CD4-positive, alpha-beta T cell treated with Interleukin-2 at 100 ng/mL for 4 hours (primary cell): ENCODE measurements around the gene CYB561.
"Not testable (repeated sequence)": the region's sequence is repeated elsewhere in the genome, so short reads cannot be mapped to it uniquely, and the experiment has no call there.

ENCODE experiments used
- DNase-seq: peaks from one replicate; pipeline ENCODE4 v3.0.0-alpha.2; 2020; ENCODE audit warnings: low spot score

The CYB561 gene

GRCh38 chr17:63479495-63480184 is 33.5 kb upstream of the CYB561 start:
- no peak for DNase-seq

GRCh38 chr17:63478814-63479494 is 32.8 kb upstream of the CYB561 start:
- DNase-seq: peak; percentile 81

- no peak for DNase-seq
These were observed 31.7 kb upstream of the CYB561 start for GRCh38 chr17:63477480-63478440.

DNA sequence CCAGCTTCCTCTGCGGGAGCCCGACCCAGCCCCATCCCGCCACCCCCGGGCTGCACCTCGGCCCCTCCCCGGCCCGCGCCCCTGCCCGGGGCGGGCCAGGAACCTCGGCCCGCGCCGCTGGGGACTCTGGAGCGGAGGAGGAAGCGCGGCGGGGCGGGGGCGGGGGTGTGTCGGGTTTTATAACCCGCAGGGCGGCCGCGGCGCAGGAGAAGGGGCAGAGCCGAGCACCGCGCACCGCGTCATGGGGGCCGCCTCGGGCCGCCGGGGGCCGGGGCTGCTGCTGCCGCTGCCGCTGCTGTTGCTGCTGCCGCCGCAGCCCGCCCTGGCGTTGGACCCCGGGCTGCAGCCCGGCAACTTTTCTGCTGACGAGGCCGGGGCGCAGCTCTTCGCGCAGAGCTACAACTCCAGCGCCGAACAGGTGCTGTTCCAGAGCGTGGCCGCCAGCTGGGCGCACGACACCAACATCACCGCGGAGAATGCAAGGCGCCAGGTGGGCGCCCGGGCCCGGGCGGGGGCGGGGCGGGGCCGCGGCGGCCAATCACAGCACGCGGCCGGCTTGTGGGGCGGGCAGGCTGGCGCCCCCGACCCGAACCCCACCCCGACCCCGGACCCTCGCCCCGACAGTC is 30.9 kb upstream of the CYB561 start, which contains the start of gene ACE:
Gene ACE (plus strand): TSS at position 208 of the 626 bp plus-strand sequence. CDS start 34 bp downstream, at position 242.
- peak; percentile 48 for DNase-seq

GRCh38 chr17:63476459-63476853 is 30.4 kb upstream of the CYB561 start:
- no peak for DNase-seq

DNA sequence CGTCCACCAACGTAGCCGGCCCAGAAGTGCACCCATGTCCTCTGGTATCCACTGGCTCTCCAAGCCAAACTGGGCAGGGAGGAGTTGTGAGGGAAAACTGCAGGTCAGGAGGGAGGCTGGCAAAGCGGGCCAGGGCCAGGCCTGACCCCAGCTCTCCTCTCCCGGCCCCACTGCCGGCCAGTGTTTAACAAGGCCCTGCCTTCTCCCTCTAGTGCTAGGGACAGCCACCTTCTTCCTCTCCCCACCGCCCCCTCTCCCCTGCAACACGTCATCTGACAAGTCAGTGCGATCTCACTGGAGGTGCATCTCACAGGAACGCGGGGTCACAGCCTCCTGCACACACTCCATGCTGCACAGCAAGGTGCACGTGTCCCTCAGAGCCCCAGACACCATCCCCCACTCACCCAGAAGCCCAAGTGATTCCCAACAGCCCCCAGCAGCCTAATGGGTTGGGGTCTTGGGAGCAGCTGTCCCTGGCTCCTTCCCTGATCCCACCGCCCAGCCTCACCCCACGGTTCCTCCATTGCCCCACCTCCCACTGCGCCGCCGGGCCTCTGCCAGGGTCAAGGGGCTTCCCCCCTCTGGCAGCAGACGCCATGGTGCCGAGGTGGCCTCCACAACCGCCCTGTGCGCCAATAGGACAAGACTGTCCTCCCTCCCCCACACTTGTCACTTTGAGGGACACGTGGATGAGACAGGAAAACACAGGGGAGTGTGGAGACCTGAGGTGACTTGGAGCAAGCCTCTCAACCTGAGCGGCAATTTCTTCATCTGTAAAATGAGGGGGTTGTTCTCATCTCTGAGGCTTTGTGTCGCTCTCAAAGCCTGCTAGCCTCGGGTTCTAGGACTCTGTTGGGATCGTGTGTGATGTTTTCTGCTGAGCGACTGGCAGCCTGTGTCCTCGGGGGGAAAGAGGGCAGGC is 29.6 kb upstream of the CYB561 start:
- no peak for DNase-seq

DNA sequence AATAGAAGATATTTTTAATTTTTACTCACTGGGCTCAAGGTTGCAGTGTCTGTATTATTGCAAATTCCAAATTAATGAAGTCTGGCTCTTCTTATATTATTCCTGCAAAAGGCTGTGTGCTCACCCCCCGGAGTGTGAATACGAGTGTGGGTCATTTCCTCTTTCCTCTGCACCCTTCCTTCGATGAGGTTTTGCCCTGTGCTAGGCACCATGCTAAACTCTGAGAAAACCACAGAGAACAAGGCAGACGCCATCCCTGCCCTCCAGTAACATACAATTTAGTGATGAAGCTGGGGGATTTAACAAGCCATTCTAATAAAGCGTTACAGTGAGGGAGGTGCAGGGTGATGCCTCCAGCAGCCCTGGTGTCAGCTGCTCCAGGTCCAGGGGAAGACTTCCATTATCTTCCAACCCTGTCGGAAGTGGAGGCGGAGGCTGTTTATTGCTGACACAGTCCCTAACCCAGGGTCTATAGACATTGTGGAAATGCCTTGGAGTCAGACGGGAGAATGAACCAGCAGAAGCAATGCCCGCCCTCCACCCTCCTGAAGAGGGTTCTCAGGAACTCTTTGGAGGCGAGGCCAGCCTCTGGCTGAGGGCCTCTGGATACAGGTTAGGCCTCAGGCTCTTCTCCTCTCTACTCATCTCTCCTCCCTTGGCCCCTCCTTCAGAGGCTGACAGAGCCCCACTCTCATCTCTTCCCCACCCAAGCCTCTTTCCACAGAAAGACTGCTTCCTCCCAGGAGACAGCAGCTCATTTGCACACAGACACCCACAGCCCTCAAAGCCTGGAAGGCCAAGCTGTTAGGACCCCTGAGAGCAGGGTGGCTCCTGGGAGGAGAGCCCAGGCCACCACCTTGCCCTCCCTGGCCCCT is 28.7 kb upstream of the CYB561 start:
- no peak for DNase-seq

DNA sequence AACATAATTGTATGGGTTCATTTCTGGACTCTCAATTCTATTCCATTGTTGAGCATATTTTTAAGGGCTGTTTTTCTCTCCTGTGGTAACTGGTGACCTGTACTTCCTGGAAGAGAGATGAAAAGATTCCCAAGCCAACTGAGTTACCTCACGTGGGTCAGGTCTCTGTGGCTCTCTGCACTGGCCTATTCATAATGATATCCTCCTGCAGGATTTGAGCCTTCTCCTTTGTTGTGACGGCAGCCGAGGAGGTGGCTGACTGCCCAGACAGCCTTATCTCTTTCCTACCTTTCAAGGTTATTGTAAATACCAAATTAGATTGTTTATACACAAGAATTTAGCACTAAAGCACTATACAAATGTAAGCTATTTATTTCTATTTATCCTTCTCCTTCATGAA is 28.1 kb upstream of the CYB561 start:
- no peak for DNase-seq

DNA sequence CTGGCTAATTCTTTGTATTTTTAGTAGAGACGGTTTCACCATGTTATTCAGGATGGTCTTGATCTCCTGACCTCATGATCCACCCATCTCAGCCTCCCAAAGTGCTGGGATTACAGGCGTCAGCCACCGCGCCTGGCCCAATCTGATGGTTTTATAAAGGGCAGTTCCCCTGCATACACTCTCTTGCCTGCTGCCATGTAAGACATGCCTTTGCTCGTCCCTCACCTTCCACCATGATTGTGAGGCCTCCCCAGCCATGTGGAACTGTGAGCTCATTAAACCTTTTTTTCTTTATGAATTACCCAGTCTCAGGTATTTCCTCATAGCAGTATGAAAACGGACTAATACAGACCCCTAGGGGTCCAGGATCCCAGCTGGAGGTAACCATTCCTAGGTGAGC is 22.0 kb upstream of the CYB561 start:
- not testable (repeated sequence) for DNase-seq

- DNase-seq: no peak
These were observed 18.7 kb upstream of the CYB561 start for GRCh38 chr17:63464691-63465236.

DNA sequence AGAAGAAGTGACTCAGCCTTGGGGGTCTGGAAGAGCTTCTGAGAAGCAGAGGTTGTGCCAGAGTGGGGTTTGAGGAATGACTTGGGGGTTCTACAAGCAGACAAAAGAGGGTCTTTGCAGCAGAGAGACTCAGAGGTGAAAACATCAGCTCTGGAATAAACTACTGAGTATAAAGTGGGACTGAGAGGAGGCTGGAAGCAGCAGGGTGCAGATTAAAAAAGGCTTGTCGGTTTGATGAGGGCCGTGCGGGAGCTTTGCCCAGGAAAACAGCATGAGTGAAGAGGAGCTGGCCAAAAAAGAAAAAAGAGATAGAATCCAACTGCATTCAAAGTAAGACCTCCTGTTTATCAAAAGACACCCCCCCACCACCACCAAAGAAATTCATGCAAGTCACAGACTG is 17.7 kb upstream of the CYB561 start:
- no peak for DNase-seq

DNA sequence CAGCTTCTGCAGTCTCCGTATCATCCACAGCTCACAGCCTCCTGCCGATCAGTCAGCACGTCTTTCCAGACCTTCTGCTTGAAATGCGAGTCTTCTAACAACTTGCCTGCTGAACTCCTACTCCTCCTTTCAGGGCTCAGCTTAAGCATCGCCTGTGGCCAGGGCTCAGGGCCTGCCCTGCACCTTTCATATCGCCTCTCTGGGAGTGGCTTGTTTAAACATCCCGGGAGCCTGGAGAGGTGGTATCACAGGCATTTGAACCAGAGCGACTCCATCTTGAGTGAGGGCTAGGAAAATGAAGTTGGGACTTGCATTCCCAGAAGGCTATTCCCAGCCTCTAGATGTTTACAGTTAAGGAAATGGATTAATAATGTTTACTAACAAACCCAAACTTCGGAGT is 13.9 kb upstream of the CYB561 start:
- no peak for DNase-seq

GRCh38 chr17:63458478-63458877 is 12.4 kb upstream of the CYB561 start:
- no peak for DNase-seq

- no peak for DNase-seq
These were observed 9.3 kb upstream of the CYB561 start for GRCh38 chr17:63455417-63455816.

- no peak for DNase-seq
These were observed 8.8 kb upstream of the CYB561 start for GRCh38 chr17:63454915-63455314.

DNA sequence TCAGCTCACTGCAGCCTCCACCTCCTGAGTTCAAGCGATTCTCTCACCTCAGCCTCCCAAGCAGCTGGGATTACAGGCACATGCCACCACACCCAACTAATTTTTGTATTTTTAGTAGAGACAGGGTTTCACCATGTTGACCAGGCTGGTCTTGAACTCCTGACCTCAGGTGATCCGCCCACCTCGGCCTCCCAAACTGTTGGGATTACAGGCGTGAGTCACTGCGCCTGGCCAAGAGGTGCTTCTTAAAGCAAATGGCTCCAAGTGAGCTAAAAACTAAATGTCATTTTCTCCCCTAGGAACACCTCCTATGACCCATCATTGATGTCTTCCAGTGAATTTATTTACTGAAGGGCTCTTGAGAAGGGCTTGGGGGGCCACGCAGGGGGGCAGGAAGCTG is 8.3 kb upstream of the CYB561 start:
- DNase-seq: not testable (repeated sequence)

- DNase-seq: no peak
These were observed 7.0 kb upstream of the CYB561 start for GRCh38 chr17:63452962-63453551.

GRCh38 chr17:63452046-63452961 is 6.2 kb upstream of the CYB561 start:
- DNase-seq: no peak
